GM21423 (cell line): ENCODE data around the gene RAB36.

ENCODE experiments used
- ATAC-seq: cut with Tn5 transposase; IDR thresholded peaks from one replicate; pipeline ENCODE4 v1.9.1; 2021; ENCODE audit warnings: mild to moderate bottlenecking, moderate library complexity; ENCODE audit not compliant: unreplicated experiment

RAB36 gene

GRCh38 chr22:23180301-23180892 lies 35.1 kb downstream of the RAB36 start, which contains the start of gene BCR:
Gene BCR (plus strand): TSS chr22:23180509. CDS start chr22:23180961, 452 bp downstream.
- no peak for ATAC-seq

GRCh38 chr22:23180893-23181720 lies 35.8 kb downstream of the RAB36 start:
- no peak for ATAC-seq

DNA sequence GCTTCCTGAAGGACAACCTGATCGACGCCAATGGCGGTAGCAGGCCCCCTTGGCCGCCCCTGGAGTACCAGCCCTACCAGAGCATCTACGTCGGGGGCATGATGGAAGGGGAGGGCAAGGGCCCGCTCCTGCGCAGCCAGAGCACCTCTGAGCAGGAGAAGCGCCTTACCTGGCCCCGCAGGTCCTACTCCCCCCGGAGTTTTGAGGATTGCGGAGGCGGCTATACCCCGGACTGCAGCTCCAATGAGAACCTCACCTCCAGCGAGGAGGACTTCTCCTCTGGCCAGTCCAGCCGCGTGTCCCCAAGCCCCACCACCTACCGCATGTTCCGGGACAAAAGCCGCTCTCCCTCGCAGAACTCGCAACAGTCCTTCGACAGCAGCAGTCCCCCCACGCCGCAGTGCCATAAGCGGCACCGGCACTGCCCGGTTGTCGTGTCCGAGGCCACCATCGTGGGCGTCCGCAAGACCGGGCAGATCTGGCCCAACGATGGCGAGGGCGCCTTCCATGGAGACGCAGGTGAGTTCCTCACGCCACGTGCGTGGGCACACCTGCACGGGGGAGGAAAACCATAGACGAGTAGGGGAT lies 36.5 kb downstream of the RAB36 start:
- no peak for ATAC-seq

DNA sequence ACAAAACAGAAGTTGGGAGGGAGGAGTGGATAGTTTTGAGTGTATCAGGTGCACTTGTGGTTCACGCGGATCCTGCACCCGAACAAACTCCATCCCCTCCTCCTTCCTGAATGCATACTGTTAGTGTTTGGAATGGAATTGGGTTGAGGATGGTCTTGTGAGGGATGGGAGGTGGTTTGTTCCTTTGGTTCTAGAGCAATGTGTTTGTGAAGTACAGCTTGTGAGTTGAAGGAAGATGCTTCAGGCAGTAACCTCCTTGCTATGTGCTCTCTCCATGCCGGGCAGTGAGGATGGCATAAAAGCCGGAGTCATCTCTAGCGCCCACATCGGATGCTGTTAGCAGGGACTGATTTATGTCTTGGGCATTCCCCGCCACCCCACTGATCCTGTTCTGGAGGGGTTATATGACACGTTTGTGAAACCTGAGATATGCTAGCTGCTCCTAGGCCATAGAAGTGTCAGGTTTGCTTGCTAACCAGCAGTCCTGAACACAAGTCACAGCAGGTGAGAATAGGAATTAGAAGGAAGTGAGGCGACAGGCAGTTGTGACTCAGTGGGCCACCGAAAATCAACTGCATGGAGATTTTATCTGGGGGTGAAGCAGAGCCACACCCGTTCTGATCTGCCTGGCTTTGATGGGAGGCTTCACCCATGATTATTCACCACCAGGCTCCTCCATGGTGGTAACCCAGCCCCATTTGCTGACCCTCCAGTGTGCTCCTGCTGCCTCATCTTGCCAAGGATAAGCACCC lies 37.2 kb downstream of the RAB36 start:
- no peak for ATAC-seq

DNA sequence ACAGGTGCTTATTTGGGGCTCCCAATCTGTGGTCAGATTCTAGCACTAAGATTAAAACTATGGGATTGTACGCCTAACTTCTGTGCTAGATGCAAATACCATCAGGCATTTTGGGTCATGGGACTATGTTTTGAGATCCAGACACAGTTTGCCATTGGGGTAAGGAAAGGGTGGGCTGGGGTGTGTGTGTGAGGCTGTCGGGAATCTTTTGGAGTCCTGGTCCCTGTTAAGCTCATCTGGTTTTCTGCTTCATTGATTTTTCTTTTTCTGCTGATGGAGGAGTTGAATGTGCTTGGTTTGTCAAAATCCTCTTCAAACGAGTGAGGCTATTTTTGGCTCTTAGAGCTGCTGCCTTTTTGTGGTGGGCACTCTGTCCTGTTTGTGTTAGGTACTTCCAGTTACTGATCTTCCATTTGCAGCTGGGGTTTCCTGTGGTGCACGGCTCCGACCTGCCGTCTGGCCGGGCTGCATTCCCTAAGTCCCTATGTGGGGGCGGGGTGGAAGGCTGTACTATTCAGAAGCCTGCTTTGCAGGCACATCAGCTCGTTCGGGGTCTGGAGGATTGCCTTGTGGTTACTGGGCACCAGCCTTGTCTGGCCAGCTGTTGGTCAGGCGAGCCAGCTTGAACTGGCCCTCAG lies 37.9 kb downstream of the RAB36 start:
- no peak for ATAC-seq

- no peak for ATAC-seq
Observed at GRCh38 chr22:23184100-23184763, 39.0 kb downstream of the RAB36 start.

- ATAC-seq = no peak
Observed at GRCh38 chr22:23184764-23185113, 39.5 kb downstream of the RAB36 start.

GRCh38 chr22:23187211-23187610 lies 41.9 kb downstream of the RAB36 start:
- no peak for ATAC-seq

DNA sequence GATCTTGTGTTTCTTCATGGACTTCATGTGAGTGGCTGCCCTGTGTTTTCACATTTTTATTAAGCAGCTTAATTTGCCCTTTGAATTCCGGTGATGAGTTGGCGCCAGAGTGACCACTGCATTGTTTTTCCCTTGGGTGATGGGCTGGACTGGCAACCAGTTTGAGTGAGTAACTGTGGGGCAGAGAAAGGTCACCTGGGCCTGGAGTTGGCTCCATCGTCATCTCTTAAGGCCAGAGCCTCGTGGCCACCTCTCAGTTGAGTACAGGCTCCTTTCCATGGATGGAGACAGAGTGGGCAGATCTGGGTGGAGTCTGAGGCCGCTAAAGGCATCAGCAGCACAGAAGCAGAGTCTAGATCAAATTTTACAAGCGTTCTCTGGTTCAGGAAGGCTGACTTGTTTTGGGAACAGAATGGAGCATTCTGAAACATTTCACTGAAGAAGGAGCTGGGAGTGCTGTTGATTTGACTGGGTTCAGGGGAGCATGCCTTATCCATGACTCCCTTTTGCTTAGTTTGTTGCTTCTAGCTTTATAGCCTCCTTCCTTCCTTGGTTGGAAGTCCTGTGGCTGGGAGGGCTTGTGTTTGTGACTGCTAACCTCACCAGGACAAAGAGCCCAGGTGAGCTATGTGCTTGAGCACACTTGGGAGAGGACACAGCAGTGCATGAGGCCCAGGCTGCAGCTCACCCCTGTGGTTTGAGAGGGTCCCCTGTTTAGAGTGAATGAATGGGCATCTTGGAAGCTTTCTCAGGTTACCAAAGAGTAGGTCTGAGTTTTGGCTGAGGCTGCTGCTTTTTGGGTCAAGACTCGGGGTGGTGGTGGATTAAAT lies 42.8 kb downstream of the RAB36 start:
- ATAC-seq = no peak

DNA sequence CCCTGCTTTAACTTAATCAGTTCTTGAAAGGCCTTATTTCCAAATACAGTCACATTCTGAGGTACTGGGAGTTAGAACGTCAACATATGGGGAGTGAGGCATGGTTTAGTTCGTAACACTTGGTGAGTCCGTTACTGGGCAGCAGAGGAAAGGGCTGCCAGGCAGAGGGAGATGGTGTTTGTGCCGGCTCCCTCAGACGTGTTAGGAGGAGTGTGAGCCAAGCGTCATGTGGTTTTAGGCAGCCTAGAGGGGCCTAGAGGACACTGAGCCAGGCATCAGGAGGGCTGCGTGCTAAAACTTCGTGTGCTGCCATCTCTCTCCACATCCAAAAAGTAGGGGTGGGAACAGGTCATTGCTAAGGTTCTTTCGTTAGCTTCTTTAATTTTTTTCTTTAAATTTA lies 45.2 kb downstream of the RAB36 start:
- ATAC-seq = no peak

- no peak for ATAC-seq
Observed at GRCh38 chr22:23192133-23192532, 46.9 kb downstream of the RAB36 start.

DNA sequence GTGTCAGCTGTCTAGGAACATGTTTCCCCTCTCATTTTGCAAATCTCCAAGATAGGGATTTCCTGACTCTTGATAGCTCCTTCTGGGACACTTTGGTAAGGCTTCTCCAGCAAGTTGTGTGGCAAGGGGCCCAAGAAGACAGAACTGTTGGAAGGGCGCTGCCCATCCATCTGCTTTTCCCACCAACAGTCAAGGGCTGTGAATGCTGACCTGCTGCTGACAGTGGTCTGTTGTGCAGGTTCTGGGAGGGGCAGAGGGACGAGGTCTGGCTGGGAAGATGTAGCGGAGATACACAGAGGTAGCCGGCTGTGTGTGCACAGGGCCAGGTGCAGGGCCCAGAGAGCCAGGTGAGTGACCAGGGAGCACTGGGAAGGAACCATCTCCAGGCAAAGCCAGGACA lies 47.3 kb downstream of the RAB36 start:
- ATAC-seq = no peak

- ATAC-seq = no peak
Observed at GRCh38 chr22:23193196-23193827, 48.0 kb downstream of the RAB36 start.

- no peak for ATAC-seq
Observed at GRCh38 chr22:23193882-23194281, 48.6 kb downstream of the RAB36 start.

DNA sequence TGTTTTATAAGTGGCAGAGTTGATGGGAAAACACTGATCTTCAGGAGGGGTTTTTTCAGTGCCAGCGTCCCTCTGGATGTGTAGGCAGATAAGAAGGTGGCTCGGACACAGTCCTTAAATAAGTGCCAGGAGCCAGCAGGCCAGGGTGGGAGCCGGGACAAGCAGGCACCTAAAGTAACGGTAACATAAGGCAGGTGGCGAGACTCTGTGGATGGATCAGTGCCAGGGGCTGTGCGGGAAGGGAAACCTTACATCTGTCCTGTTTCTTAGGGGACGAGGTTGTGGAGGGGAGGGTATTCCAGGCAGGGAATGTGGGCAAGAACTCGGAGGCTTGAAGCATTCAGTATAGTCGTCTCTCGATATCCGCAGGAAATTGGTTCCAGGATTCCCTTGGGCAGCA lies 50.9 kb downstream of the RAB36 start:
- no peak for ATAC-seq

DNA sequence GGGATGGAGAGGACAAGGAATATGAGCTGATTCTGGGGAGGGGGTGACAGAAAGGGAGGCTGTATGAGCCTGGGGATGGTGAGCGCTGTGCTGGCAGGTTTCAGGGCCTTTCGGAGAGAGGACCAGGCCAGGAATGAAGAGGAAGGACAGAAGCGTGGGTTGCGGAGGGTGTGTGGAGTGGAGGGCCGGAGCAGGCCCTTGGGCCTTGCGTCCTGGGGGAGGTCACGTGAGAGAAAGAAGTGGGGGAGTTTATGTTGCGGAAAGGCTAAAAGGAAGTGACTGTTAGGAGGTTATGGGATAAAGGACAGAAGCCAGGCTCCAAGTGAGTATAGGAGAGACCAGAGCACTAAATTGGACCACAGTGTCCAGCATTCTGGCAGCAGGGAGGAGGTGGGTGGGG lies 52.6 kb downstream of the RAB36 start:
- ATAC-seq = no peak

DNA sequence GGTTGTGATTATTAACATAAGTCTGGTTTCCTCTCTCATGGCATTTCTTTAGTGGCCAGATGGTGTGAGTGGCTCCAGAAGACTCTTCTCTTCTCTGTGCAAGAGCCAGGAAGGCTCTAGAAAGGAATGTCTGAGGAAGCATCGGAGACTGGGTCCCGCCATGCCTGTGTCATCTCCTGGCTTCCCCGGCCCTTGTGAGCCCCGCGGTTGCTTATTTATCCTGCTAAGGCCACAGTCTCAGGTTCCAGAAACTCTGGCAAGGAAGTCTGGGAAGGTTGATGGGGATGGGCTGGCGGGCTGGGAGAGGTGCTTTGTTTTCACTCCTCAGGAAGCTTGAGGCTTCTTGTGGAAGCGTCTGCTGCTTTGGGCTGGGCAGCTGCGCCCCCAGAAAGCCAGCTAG lies 53.9 kb downstream of the RAB36 start:
- no peak for ATAC-seq

DNA sequence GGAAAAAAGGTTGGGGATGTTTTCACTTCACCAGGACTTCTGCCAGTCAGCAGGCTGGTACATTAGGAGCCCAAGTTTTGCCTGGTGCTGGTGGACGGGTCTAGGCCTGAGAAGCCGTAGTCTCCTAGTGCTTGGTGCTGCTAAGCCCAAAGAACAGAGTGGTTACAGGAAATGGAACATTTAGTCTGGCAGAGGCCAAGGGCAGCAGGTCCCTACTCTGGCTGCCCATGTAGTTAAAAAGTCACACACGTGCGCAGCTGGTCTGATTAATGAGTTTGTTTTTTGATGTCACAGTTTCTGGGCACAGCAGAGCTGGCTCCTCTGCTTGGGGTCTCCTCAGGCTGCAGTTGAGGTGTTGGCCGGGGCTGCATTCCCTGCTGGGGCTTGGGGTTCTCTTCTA lies 55.6 kb downstream of the RAB36 start:
- ATAC-seq = no peak

DNA sequence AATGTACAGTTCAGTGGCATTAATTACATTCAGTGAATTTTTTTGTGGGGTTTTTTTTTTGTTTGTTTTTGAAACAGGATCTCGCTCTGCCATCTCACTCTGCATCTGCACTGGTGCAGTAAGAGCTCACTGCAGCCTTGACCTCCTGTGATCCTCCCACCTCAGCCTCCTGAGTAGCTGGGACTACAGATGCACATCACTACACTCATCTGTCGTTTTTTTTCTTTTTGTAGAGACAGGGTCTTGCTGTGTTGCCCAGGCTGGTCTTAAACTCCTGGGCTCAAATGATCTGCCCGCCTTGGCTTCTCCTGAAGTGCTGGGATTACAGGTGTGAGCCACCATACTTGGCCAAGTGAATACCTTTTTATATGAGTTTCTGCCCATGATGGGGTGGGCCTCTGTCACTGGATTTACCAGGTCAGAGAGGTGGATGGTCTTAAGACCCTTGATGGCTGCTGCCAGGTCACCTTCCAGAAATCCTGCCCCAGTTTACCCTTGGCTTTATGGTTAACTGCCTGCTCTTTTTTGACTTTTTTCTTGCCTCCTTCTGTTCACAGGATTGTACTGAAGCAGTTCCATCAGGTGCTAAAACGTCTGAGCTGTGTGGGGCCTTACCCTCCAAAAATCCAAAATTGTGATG lies 57.7 kb downstream of the RAB36 start:
- no peak for ATAC-seq
